OCI-LY3 (cell line): ENCODE measurements around the gene LRRC8D.
A peak's percentile ranks its signal among the peaks of the same experiment; 100 is the strongest.

Source experiments
- H2AFZ ChIP-seq: fragments of 200-600, 300-600 bp; shearing (Covaris generic); 2 replicates; pipeline ENCODE4 v1.6.0; 2014; ENCODE audit warnings: antibody characterized with exemption, low read depth, low read length
- H3K27ac ChIP-seq: fragments of 200-600, 300-600 bp; sonication (generic); 2 replicates; pipeline ENCODE4 v1.5.1; 2014; ENCODE audit warnings: mild to moderate bottlenecking, low read length, moderate library complexity, mixed read lengths
- H3K27me3 ChIP-seq: fragments of 200-600, 300-600 bp; sonication (generic); 2 replicates; pipeline ENCODE4 v1.6.1; 2014; ENCODE audit warnings: low read depth, low read length, mixed read lengths
- H3K36me3 ChIP-seq: fragments of 200-600, 300-600 bp; sonication (generic); replicated peaks from 2 replicates; pipeline ENCODE3; 2014; ENCODE audit warnings: low read depth, low read length, mixed read lengths
- H3K4me1 ChIP-seq: fragments of 300-600, 200-600 bp; sonication (generic); 2 replicates; pipeline ENCODE4 v1.6.1; 2014; ENCODE audit warnings: low read length, mixed read lengths
- H3K4me2 ChIP-seq: fragments of 200-600, 300-600 bp; sonication (generic); 2 replicates; pipeline ENCODE4 v1.6.1; 2014; ENCODE audit warnings: low read length, mixed read lengths
- H3K4me3 ChIP-seq: fragments of 300-600, 200-600 bp; sonication (generic); 2 replicates; pipeline ENCODE4 v1.5.1; 2014; ENCODE audit warnings: antibody characterized with exemption, mild to moderate bottlenecking, low read length, moderate library complexity
- H3K79me2 ChIP-seq: fragments of 300-600, 200-600 bp; shearing (Covaris generic); 2 replicates; pipeline ENCODE4 v1.6.1; 2014; ENCODE audit warnings: mild to moderate bottlenecking, low read length, mixed read lengths
- H3K9ac ChIP-seq: fragments of 300-600, 200-600 bp; shearing (Covaris generic); 2 replicates; pipeline ENCODE4 v1.6.0; 2014; ENCODE audit warnings: mild to moderate bottlenecking, low read length, moderate library complexity
- H3K9me3 ChIP-seq: fragments of 200-600, 300-600 bp; shearing (Covaris generic); 2 replicates; pipeline ENCODE4 v1.6.1; 2014; ENCODE audit warnings: low read length, mixed read lengths; ENCODE audit not compliant: insufficient read depth
- H4K20me1 ChIP-seq: fragments of 200-600, 300-600 bp; sonication (generic); 2 replicates; pipeline ENCODE4 v1.6.1; 2016; ENCODE audit warnings: low read length, mixed read lengths; ENCODE audit not compliant: insufficient read depth
- CTCF ChIP-seq: fragments of 200-600, 300-600 bp; sonication (generic); IDR thresholded peaks from 2 replicates; pipeline ENCODE4 v1.5.1; 2014; ENCODE audit warnings: antibody characterized with exemption, low read length, low read depth
- EZH2phosphoT487 ChIP-seq: fragments of 200-600 bp; shearing (Covaris generic); IDR thresholded peaks from 2 replicates; pipeline ENCODE4 v1.6.1; 2018; ENCODE audit warnings: antibody characterized with exemption, mixed run types, low read depth

The LRRC8D gene

GRCh38 chr1:89972024-89972423 lies 151.2 kb downstream of the LRRC8D start:
- Histone ChIP-seq H3K4me1 (peaks cover 31% of the 10 kb centered on the region), H3K4me2 (0 out of 2 replicates have a peak overlapping the region, but pooled peaks have one; percentile 17), H3K9me3 (no peaks in the 10 kb centered on the region), H2AFZ (no peak overlapping the region), H3K27me3 (no peaks in the 10 kb centered on the region), H3K9ac (no peak overlapping the region), H3K27ac (no peak overlapping the region), H3K36me3 (no peaks in the 10 kb centered on the region), H3K79me2 (no peaks in the 10 kb centered on the region), H3K4me3 (no peak overlapping the region), H4K20me1 (no peaks in the 10 kb centered on the region)
- TF ChIP-seq CTCF (no peak), EZH2phosphoT487 (no peak)

GRCh38 chr1:89973471-89974127 lies 152.8 kb downstream of the LRRC8D start:
- Histone ChIP-seq H3K27me3 (no peaks in the 10 kb centered on the region), H2AFZ (no peak overlapping the region), H3K4me2 (no peak overlapping the region), H3K4me1 (peaks cover 23% of the 10 kb centered on the region), H3K9me3 (no peaks in the 10 kb centered on the region), H3K9ac (no peak overlapping the region), H3K79me2 (no peaks in the 10 kb centered on the region), H3K27ac (no peak overlapping the region), H4K20me1 (no peaks in the 10 kb centered on the region), H3K36me3 (no peaks in the 10 kb centered on the region), H3K4me3 (no peak overlapping the region)
- TF ChIP-seq EZH2phosphoT487 (no peak), CTCF (no peak)

- no peaks in the 10 kb centered on the region for H3K9me3 ChIP-seq
- no peak overlapping the region for H3K4me3 ChIP-seq
- H3K27me3 ChIP-seq: no peaks in the 10 kb centered on the region
- H3K27ac ChIP-seq: no peak overlapping the region
- no peaks in the 10 kb centered on the region for H3K36me3 ChIP-seq
- no peak overlapping the region for H3K9ac ChIP-seq
- no peak overlapping the region for H2AFZ ChIP-seq
- TF ChIP-seq EZH2phosphoT487 (no peak), CTCF (no peak)
- H4K20me1 ChIP-seq: no peaks in the 10 kb centered on the region
- no peak overlapping the region for H3K4me2 ChIP-seq
- H3K79me2 ChIP-seq: no peaks in the 10 kb centered on the region
- peaks cover 23% of the 10 kb centered on the region for H3K4me1 ChIP-seq
Measured at GRCh38 chr1:89974256-89974655, 153.4 kb downstream of the LRRC8D start.

- Histone ChIP-seq H3K4me1 (peaks cover 23% of the 10 kb centered on the region), H3K36me3 (no peaks in the 10 kb centered on the region), H4K20me1 (no peaks in the 10 kb centered on the region), H3K4me3 (no peak overlapping the region), H2AFZ (no peak overlapping the region), H3K79me2 (no peaks in the 10 kb centered on the region), H3K27me3 (no peaks in the 10 kb centered on the region), H3K27ac (no peak overlapping the region), H3K9ac (no peak overlapping the region), H3K9me3 (no peaks in the 10 kb centered on the region), H3K4me2 (peak overlapping the region; percentile 42)
- TF ChIP-seq EZH2phosphoT487 (no peak), CTCF (no peak)
Measured at GRCh38 chr1:89974696-89975470, 154.1 kb downstream of the LRRC8D start.
